ENCODE data around the gene CHST8.

GRCh38 chr19:33721735-33722297, 100.1 kb downstream of the CHST8 start:
- no peak for TF ChIP-seq REST (IDR thresholded peaks at IDR 0.05; ENCODE audit: insufficient read depth in 1 of 2, low read depth in 2 of 2, low read length in 2 of 2)
- TF ChIP-seq POLR2AphosphoS5 (IDR thresholded peaks at IDR 0.05; ENCODE audit: low read depth, low read length) = no peak
- no peak for TF ChIP-seq TAF1 (IDR thresholded peaks at IDR 0.05; ENCODE audit: borderline replicate concordance, insufficient read depth, low read length)
